Measurements from ENCODE around the gene TUB.

DNA sequence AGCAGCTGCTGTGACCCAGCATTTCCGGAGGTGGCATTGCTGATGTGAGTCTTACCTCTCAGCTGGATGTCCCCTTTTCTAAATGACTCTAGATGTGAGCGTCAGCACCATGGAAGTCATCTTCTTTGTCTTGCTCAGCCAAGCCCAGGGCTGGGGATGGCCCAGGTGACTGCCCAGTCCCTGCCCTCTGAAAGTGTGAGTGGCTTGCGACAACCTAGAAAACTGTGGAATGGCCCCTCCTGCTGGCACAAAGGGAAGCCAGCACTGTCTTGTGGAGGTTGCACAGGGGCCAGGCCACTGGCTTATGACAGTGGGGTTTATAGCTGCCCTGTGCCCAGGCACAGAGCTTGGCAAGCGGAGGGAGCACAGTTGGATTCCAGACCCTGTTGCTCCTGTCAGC lies 6.2 kb downstream of the TUB start:
- TF ChIP-seq EZH2 (IDR thresholded peaks at IDR 0.05; ENCODE audit: borderline replicate concordance, low read depth, low read length, poor library complexity, severe bottlenecking) (no peak), CTCF (conservative IDR thresholded peaks at IDR 0.05; ENCODE audit: low read depth, low read length) (no peak)

All from A673 (cell line).